GM18861 (cell line): ENCODE data around the gene SHISAL1.
"Not testable (repeated sequence)": the region's sequence is repeated elsewhere in the genome, so short reads cannot be mapped to it uniquely, and the experiment has no call there.

Experiments
- ATAC-seq: cut with Tn5 transposase; IDR thresholded peaks from one replicate; pipeline ENCODE4 v1.9.1; 2021; ENCODE audit not compliant: unreplicated experiment

SHISAL1 gene

DNA sequence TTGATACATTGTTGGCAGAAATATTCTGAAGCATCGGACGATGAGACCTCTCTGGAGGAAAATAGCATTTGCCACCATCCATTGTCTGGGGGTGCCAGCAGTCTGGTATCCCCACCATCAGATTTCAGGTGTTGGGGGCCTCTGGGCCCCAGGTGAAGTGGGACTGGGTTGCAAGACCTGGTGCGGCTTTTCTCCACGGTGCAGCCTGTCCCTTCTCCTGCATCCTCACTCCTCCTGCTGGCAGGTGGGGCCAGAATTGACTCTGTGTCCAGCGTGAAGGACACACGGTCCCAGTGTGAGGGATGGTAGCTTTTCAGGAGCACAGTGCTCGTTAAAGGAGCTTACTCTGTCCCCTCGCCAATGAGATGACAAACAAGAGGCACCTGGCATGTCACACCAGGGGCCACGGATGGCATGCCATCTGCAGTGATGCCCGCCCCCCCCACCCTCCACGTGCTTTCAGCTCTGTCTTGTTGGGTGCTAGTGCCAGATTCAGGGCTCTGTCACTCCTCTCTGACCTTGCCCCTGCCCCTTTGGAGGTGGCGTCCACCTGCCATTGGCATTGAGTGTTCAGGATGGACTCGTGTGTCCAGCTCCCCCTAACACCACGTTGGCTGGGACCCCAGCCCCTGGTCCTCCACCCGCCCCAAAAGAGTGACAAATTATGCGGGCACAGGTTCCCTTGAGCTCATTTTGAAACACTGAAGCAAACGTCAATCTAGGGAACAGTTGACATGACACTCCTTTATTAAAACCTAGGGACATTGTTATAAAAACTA, 69.6 kb downstream of the SHISAL1 start:
- ATAC-seq, result no peak

- not testable (repeated sequence) for ATAC-seq
Observed at GRCh38 chr22:44241121-44241520, 71.6 kb downstream of the SHISAL1 start.

- ATAC-seq, result no peak
Observed at GRCh38 chr22:44237290-44237689, 75.5 kb downstream of the SHISAL1 start.

GRCh38 chr22:44234372-44234771, 78.4 kb downstream of the SHISAL1 start:
- not testable (repeated sequence) for ATAC-seq

DNA sequence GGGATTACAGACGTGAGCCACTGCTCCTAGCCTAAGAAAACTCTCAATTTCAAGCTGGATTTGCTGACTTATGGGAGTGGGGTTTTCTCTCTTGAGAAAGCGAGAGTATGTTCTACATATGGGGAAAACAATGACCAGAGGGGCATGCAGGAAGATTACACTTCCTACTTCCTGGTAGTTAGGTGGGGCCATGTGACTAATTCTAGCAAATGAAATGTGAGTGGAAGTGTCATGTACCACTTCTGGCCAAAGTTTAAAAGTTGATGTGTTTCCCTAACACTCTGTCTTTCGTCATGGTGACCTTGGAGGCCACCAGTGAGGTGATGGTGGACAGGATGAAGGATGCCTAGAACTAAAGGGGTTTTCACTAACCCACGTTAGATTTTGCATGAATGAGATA, 81.5 kb downstream of the SHISAL1 start:
- no peak for ATAC-seq

GRCh38 chr22:44229809-44230208, 82.9 kb downstream of the SHISAL1 start:
- ATAC-seq, result no peak

DNA sequence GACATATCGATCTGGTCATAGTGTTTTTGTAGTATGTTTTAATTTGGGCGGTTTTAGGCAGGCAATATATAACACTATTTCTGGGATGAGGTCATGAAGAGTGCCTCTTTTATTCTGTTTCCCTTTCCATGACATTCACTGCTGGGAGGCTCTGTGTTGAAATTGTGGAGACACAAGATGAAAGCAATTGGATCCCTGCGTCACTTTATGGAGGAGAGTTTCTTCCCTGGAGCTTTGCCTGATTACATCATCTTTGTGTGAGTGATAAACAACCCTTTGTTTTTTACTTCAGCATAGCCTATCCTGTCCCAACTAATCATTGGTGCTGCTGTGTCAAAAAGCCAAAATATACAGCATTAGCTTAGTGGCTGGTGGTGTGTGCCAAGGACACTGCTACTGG, 83.4 kb downstream of the SHISAL1 start:
- no peak for ATAC-seq

GRCh38 chr22:44225812-44226211, 86.9 kb downstream of the SHISAL1 start:
- no peak for ATAC-seq

DNA sequence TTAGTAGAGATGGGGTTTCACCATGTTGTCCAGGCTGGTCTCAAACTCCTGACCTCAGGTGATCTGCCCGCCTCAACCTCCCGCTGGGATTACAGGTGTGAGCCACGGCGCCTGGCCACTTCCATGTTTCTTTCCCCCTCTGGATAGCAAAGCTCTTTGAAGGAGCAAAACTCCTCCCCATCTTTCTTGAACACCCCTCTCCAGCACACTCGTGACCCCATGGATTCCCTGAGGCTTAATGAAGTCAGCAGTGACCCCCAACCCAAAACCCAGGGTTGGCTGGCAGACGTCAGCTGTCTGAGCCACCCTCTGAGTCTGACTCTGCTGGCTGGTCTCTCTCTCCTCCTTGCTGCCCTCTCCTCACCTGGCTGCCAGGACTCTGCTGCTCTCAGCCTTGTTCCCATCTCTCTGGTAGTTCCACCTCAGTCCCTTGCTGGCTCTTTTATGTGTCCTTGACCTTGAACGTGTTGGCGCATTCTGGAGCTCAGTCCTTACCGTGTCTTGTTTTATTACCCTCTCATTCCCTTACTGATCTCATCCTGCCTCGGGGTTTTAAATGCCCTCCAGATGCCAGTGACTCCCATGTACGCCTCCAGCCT, 87.6 kb downstream of the SHISAL1 start:
- ATAC-seq, result no peak

DNA sequence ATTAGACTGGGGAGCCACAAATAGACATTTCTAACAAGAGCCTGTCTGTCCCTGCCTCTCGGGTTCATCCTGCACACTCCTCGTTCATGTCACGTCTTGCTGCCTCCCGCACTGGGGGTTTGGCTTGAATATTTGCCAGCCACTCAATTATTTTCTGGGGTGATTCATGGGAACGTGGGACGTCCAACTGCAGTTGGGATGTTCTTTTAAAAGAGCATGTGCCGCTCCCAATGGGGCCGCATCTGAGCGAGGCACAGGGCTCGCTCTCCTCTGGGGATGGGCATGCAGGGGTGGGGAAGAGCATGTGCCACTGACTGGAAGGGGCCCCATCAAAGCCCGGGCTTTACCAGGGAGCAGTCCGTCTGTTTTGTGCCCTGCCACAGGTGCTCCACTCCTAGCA, 88.6 kb downstream of the SHISAL1 start:
- ATAC-seq, result no peak

GRCh38 chr22:44221710-44222475, 90.9 kb downstream of the SHISAL1 start:
- ATAC-seq, result no peak

DNA sequence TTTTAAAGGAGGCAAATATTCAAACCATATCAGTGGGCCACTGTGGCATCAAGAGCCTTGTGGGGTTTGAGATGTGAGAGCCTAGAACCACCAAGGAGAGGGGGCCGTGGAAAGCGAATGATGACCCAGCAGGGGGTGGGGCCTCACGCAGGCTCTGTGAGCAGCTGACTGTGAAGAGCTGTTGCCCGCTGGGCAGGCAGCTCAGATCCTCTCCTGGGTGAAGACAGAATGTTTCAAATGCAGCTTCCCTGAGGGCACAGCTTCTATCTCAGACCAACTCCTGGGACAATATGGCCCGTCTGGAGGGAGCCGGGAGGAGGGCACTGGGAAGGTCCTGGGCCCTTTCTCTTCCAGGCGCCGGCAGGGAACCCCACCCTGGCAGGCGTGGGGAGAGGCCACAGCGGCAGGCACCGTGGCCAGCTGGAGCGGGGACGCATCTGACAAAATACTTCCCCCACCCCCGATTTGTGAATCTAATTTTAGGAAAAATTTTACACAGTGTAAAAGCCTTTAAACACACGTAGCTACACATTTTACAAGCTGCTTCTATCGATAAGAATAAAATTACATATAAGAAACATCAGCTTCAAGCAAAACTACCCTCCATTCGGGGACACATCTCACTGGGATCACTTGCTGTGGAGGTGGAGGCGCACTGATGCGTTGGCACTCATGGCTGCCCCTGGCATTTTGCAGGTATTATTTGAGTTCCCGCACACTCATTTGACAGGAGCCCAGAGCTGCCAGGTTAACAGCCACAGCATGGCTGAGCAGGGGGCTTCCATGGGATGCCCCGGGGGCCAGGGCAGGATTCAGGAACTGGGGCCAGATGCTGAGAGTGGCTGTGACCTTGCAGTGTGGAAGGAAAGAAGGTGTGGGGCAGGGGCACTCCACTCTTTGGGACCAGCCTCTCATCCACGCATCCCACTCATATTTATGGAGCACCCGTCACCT, 91.7 kb downstream of the SHISAL1 start:
- ATAC-seq, result no peak

- no peak for ATAC-seq
Observed at GRCh38 chr22:44219101-44219870, 93.5 kb downstream of the SHISAL1 start.

DNA sequence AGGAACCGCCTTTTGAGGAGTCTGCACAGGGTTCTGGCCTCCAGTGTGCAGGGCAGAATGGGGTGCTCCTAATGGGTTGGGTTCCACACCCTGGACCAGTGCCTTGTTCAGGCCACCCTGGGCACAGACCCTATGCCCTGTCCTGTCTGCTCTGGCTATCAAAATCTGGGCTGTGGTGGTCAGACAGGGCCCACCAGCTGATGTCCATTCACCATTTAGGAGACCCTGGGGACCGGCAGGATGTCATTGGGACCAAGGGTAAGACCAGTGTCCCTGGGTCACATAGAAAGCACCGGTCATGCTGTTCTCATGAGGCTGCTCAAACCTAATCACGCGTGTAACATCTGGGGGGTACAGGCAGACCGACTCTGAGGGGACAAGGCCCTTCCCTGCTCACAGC, 94.7 kb downstream of the SHISAL1 start:
- ATAC-seq, result no peak

GRCh38 chr22:44217346-44217745, 95.4 kb downstream of the SHISAL1 start:
- ATAC-seq, result no peak

GRCh38 chr22:44215287-44215686, 97.5 kb downstream of the SHISAL1 start:
- no peak for ATAC-seq

GRCh38 chr22:44214764-44215163, 98.0 kb downstream of the SHISAL1 start:
- ATAC-seq, result no peak

DNA sequence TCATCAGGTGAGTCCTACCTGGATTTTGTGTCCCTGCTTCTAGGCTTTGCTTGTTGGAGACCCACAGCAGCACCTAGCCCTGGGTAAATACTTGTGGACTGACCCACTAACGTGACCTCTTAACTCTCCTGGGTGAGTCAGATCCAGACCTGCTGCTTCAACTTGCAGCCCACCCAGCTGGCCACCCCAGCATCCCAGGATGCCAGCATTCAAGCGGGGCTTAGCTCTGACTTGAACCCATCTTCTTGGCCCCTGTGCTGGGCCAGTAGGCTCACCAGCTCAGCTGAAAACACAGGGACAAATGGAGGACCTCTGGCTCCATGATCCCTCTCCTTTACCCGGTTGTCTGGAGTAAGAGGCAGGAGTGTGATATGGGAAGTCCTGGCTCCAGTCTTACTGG, 98.6 kb downstream of the SHISAL1 start:
- ATAC-seq, result no peak

GRCh38 chr22:44213489-44214043, 99.2 kb downstream of the SHISAL1 start:
- ATAC-seq, result no peak

DNA sequence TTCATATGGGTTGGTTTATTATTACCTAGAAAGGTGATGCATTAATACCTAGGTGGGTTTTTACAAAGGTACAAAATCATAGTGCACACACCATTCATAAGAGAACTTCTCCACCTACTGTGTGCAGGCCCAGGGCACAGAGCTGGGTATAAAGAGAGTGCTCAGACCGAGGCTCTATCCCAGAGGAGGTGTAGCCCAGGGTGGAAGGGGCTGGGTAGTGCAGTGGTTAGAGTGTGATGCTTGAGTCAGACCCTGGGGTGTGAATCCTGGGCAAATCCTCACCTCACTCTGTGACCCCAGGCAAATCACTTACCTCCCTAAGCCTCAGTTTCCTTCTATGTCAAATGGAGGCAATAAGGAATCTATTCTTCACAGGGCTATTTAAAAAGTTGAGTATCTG, 99.8 kb downstream of the SHISAL1 start:
- ATAC-seq, result no peak
